ENCODE measurements around the gene MTUS2. TPM values are rescaled to one million over a fixed set of nuclear protein-coding genes. Genes with fewer than 3 reads are reported as not detected.

The MTUS2 gene
- total RNA-seq, 1 donor from 2014 or later = 0.90 TPM

- Mint-ChIP-seq H3K4me3 (ENCODE audit: unreplicated experiment) (no peak overlapping the region), H3K36me3 (ENCODE audit: low read depth, unreplicated experiment) (no peaks in the 10 kb centered on the region), H3K27ac (ENCODE audit: unreplicated experiment) (no peak overlapping the region), H3K4me1 (ENCODE audit: unreplicated experiment) (peaks cover 1% of the 10 kb centered on the region), H3K9me3 (ENCODE audit: unreplicated experiment) (no peaks in the 10 kb centered on the region), H3K27me3 (ENCODE audit: unreplicated experiment) (no peaks in the 10 kb centered on the region)
- no peak for DNase-seq (ENCODE audit: low spot score)
- TF ChIP-seq CTCF (IDR thresholded peaks at IDR 0.05; ENCODE audit: unreplicated experiment) = no peak
Observed at GRCh38 chr13:29449726-29450125, 629.6 kb downstream of the MTUS2 start.

GRCh38 chr13:29451976-29452375 lies 631.8 kb downstream of the MTUS2 start:
- no peak overlapping the region for H3K4me3 Mint-ChIP-seq (ENCODE audit: unreplicated experiment)
- no peaks in the 10 kb centered on the region for H3K4me1 Mint-ChIP-seq (ENCODE audit: unreplicated experiment)
- TF ChIP-seq CTCF (IDR thresholded peaks at IDR 0.05; ENCODE audit: unreplicated experiment) = no peak
- no peaks in the 10 kb centered on the region for H3K9me3 Mint-ChIP-seq (ENCODE audit: unreplicated experiment)
- H3K27ac Mint-ChIP-seq (ENCODE audit: unreplicated experiment) = no peak overlapping the region
- no peaks in the 10 kb centered on the region for H3K36me3 Mint-ChIP-seq (ENCODE audit: low read depth, unreplicated experiment)
- no peak for DNase-seq (ENCODE audit: low spot score)
- no peaks in the 10 kb centered on the region for H3K27me3 Mint-ChIP-seq (ENCODE audit: unreplicated experiment)

- TF ChIP-seq CTCF (IDR thresholded peaks at IDR 0.05; ENCODE audit: unreplicated experiment) = no peak
- Mint-ChIP-seq H3K27me3 (ENCODE audit: unreplicated experiment) (no peaks in the 10 kb centered on the region), H3K9me3 (ENCODE audit: unreplicated experiment) (no peaks in the 10 kb centered on the region), H3K36me3 (ENCODE audit: low read depth, unreplicated experiment) (no peaks in the 10 kb centered on the region), H3K4me3 (ENCODE audit: unreplicated experiment) (no peak overlapping the region), H3K27ac (ENCODE audit: unreplicated experiment) (no peak overlapping the region), H3K4me1 (ENCODE audit: unreplicated experiment) (no peaks in the 10 kb centered on the region)
- no peak for DNase-seq (ENCODE audit: low spot score)
Observed at GRCh38 chr13:29452773-29453616, 632.9 kb downstream of the MTUS2 start.

GRCh38 chr13:29453617-29454011 lies 633.5 kb downstream of the MTUS2 start:
- no peaks in the 10 kb centered on the region for H3K36me3 Mint-ChIP-seq (ENCODE audit: low read depth, unreplicated experiment)

More at GRCh38 chr13:29453617-29454011, 633.5 kb downstream of the MTUS2 start:
- Mint-ChIP-seq H3K4me1 (ENCODE audit: unreplicated experiment) (no peaks in the 10 kb centered on the region), H3K27me3 (ENCODE audit: unreplicated experiment) (no peaks in the 10 kb centered on the region), H3K27ac (ENCODE audit: unreplicated experiment) (no peak overlapping the region), H3K4me3 (ENCODE audit: unreplicated experiment) (no peak overlapping the region), H3K9me3 (ENCODE audit: unreplicated experiment) (no peaks in the 10 kb centered on the region)
- no peak for TF ChIP-seq CTCF (IDR thresholded peaks at IDR 0.05; ENCODE audit: unreplicated experiment)
- DNase-seq (ENCODE audit: low spot score) = no peak
